H1 (cell line): Measurements from ENCODE around the gene GXYLT2. TPM values are rescaled to one million over a fixed set of nuclear protein-coding genes. Genes with fewer than 3 reads are reported as not detected.

ENCODE experiments used
- CTCF ChIA-PET: fragments of 300-600 bp; sonication (Branson Sonifier 250); formaldehyde crosslinking; loops from one replicate; lab custom pipeline; 2021; ENCODE audit not compliant: partially characterized antibody; lab: Charles Lee
- POLR2A ChIA-PET: fragments of 300-600 bp; sonication (Branson Sonifier 250); formaldehyde crosslinking; loops from one replicate; lab custom pipeline; 2021; ENCODE audit warnings: inconsistent platforms; ENCODE audit not compliant: partially characterized antibody; lab: Charles Lee
- DNase-seq, 2 experiments: peaks; one replicate each; pipeline versions ENCODE4 v3.0.0 to v3.0.0-alpha.2; 2010 to 2022; ENCODE audit warnings: low spot score in 2 of 2, low read depth in 1 of 2, mixed read lengths in 1 of 2
- FAIRE-seq: peaks from 2 replicates; lab custom pipeline; 2011; peaks lifted over from hg19 to GRCh38; lab: Jason Lieb, UNC
- H2AFZ ChIP-seq: 2 replicates; pipeline ENCODE4 v1.8.1; 2012; ENCODE audit warnings: low read length, inconsistent platforms
- H2AK5ac ChIP-seq: 2 replicates; pipeline ENCODE4 v1.6.1; 2013; ENCODE audit warnings: low read depth, low read length
- H2BK120ac ChIP-seq: replicated peaks from 2 replicates; pipeline ENCODE3; 2013; ENCODE audit warnings: low read depth, low read length, inconsistent platforms
- H2BK12ac ChIP-seq: 2 replicates; pipeline ENCODE4 v1.6.1; 2013; ENCODE audit warnings: low read depth, low read length
- H2BK15ac ChIP-seq: 2 replicates; pipeline ENCODE4 v1.6.1; 2013; ENCODE audit warnings: low read length
- H2BK20ac ChIP-seq: 2 replicates; pipeline ENCODE4 v1.6.1; 2013; ENCODE audit warnings: low read length
- H2BK5ac ChIP-seq: 2 replicates; pipeline ENCODE4 v1.6.1; 2013; ENCODE audit warnings: low read depth, low read length
- H3K14ac ChIP-seq: 2 replicates; pipeline ENCODE4 v1.6.1; 2013; ENCODE audit warnings: inconsistent platforms; ENCODE audit not compliant: insufficient read length
- H3K18ac ChIP-seq: 2 replicates; pipeline ENCODE4 v1.6.1; 2013; ENCODE audit warnings: low read length; ENCODE audit errors: extremely low read depth
- H3K23ac ChIP-seq: 2 replicates; pipeline ENCODE4 v1.6.1; 2013; ENCODE audit warnings: inconsistent platforms; ENCODE audit not compliant: insufficient read length
- H3K23me2 ChIP-seq: 2 replicates; pipeline ENCODE4 v1.6.1; 2013; ENCODE audit warnings: low read depth, low read length
- H3K27ac ChIP-seq: 2 replicates; pipeline ENCODE4 v1.6.1; 2011; ENCODE audit warnings: low read depth, low read length, inconsistent platforms
- H3K27me3 ChIP-seq, 4 experiments: replicated peaks in 1 of 4; 1 replicate in 1 of 4; 2 replicates in 3 of 4; pipeline versions ENCODE4 v1.6.1 to v1.8.1; 2011 to 2013; ENCODE audit warnings: low read length in 3 of 4, mild to moderate bottlenecking in 3 of 4, inconsistent platforms in 2 of 4, mixed read lengths in 2 of 4, moderate library complexity in 1 of 4; ENCODE audit not compliant: control insufficient read depth in 3 of 4, insufficient read depth in 3 of 4; ENCODE audit errors: extremely low read depth in 1 of 4
- H3K36me3 ChIP-seq, 4 experiments: 2 replicates each; pipeline versions ENCODE4 v1.6.1 to v1.8.1; 2011 to 2013; ENCODE audit warnings: mild to moderate bottlenecking in 4 of 4, low read length in 3 of 4, moderate library complexity in 2 of 4, control low read depth in 1 of 4, inconsistent platforms in 1 of 4; ENCODE audit not compliant: insufficient read depth in 4 of 4, control insufficient read depth in 2 of 4
- H3K4ac ChIP-seq: replicated peaks from 2 replicates; pipeline ENCODE3; 2013; ENCODE audit warnings: low read length, low read depth, mixed read lengths, inconsistent platforms; ENCODE audit not compliant: insufficient read length
- H3K4me1 ChIP-seq, 4 experiments: replicated peaks in 1 of 4; 1 replicate in 1 of 4; 2 replicates in 3 of 4; pipeline versions ENCODE4 v1.6.1 to v1.8.1; 2011 to 2013; ENCODE audit warnings: low read length in 3 of 4, inconsistent platforms in 2 of 4, mixed read lengths in 1 of 4; ENCODE audit not compliant: insufficient read depth in 4 of 4, control insufficient read depth in 3 of 4
- H3K4me2 ChIP-seq, 2 experiments: 2 replicates each; pipeline versions ENCODE4 v1.6.1 to v1.8.1; 2011 to 2013; ENCODE audit warnings: low read depth in 2 of 2, low read length in 2 of 2, control low read depth in 1 of 2, inconsistent platforms in 1 of 2, mild to moderate bottlenecking in 1 of 2; ENCODE audit not compliant: insufficient read depth in 1 of 2
- H3K4me3 ChIP-seq, 4 experiments: fragments of 200-600, 300-600 bp in 1 of 4; sonication (generic), shearing (Covaris generic), sonication (Bioruptor Twin) in 1 of 4; 2 replicates each; pipeline versions ENCODE4 v1.5.1 to v1.8.1; 2011 to 2016; ENCODE audit warnings: low read length in 4 of 4, low read depth in 3 of 4, control low read depth in 2 of 4, inconsistent platforms in 2 of 4, mild to moderate bottlenecking in 2 of 4, mixed read lengths in 1 of 4, moderate library complexity in 1 of 4; ENCODE audit not compliant: insufficient read depth in 2 of 4; ENCODE audit errors: extremely low read depth in 1 of 4
- H3K56ac ChIP-seq: replicated peaks from 2 replicates; pipeline ENCODE3; 2013; ENCODE audit warnings: low read depth, mild to moderate bottlenecking, mixed read lengths, low read length, inconsistent platforms; ENCODE audit not compliant: insufficient read length
- H3K79me1 ChIP-seq: 2 replicates; pipeline ENCODE4 v1.6.1; 2013; ENCODE audit warnings: low read depth, low read length, control low read depth
- H3K79me2 ChIP-seq, 2 experiments: 2 replicates each; pipeline versions ENCODE4 v1.6.1 to v1.8.1; 2012 to 2013; ENCODE audit warnings: low read length in 2 of 2, mild to moderate bottlenecking in 2 of 2, inconsistent platforms in 1 of 2; ENCODE audit not compliant: insufficient read depth in 2 of 2, control insufficient read depth in 1 of 2
- H3K9ac ChIP-seq, 4 experiments: replicated peaks in 1 of 4; 1 replicate in 1 of 4; 2 replicates in 3 of 4; pipeline versions ENCODE4 v1.6.1 to v1.8.1; 2011 to 2013; ENCODE audit warnings: low read depth in 3 of 4, low read length in 3 of 4, control low read depth in 2 of 4, mild to moderate bottlenecking in 2 of 4, moderate library complexity in 2 of 4, inconsistent platforms in 1 of 4; ENCODE audit errors: extremely low read depth in 1 of 4
- H3K9me3 ChIP-seq, 2 experiments: 2 replicates each; pipeline versions ENCODE4 v1.6.1 to v1.8.1; 2012 to 2013; ENCODE audit warnings: mild to moderate bottlenecking in 2 of 2, moderate library complexity in 2 of 2, control low read depth in 1 of 2, inconsistent platforms in 1 of 2, low read depth in 1 of 2, low read length in 1 of 2, mixed read lengths in 1 of 2; ENCODE audit not compliant: insufficient read depth in 2 of 2
- H4K20me1 ChIP-seq, 2 experiments: replicated peaks in 1 of 2; 2 replicates each; pipeline versions ENCODE3 to v1.8.1; 2011 to 2013; ENCODE audit warnings: inconsistent platforms in 2 of 2, low read length in 2 of 2, mild to moderate bottlenecking in 1 of 2; ENCODE audit not compliant: insufficient read depth in 2 of 2, control insufficient read depth in 1 of 2
- H4K5ac ChIP-seq: 2 replicates; pipeline ENCODE4 v1.6.1; 2013; ENCODE audit warnings: low read length, low read depth, mixed read lengths, inconsistent platforms; ENCODE audit not compliant: insufficient read length
- H4K8ac ChIP-seq: 2 replicates; pipeline ENCODE4 v1.8.0; 2013; ENCODE audit warnings: mild to moderate bottlenecking, moderate library complexity, low read length, inconsistent platforms; ENCODE audit not compliant: insufficient read depth; ENCODE audit errors: extremely low read depth
- H4K91ac ChIP-seq: replicated peaks from 2 replicates; pipeline ENCODE3; 2013; ENCODE audit warnings: low read length, mixed read lengths, inconsistent platforms; ENCODE audit not compliant: insufficient read length
- ATF2 ChIP-seq: IDR thresholded peaks from 2 replicates; pipeline ENCODE4 v1.6.1; 2012; ENCODE audit warnings: low read length, inconsistent platforms
- ATF3 ChIP-seq: IDR thresholded peaks from 2 replicates; pipeline ENCODE4 v1.6.1; 2011; ENCODE audit warnings: low read depth, mild to moderate bottlenecking, low read length; ENCODE audit not compliant: insufficient read depth
- CHD2 ChIP-seq: IDR thresholded peaks from 2 replicates; pipeline ENCODE4 v1.6.1; 2012; ENCODE audit warnings: low read length, improper control_type of control experiment
- CTBP2 ChIP-seq: IDR thresholded peaks from 2 replicates; pipeline ENCODE4 v1.7.0; 2011; ENCODE audit warnings: borderline replicate concordance, mild to moderate bottlenecking, moderate library complexity, mixed read lengths, low read length; ENCODE audit not compliant: insufficient read depth, insufficient read length
- FOSL1 ChIP-seq: IDR thresholded peaks from 2 replicates; pipeline ENCODE4 v1.6.1; 2011; ENCODE audit warnings: mild to moderate bottlenecking, low read depth, low read length, moderate library complexity; ENCODE audit not compliant: insufficient read depth
- MAFK ChIP-seq: IDR thresholded peaks from 2 replicates; pipeline ENCODE4 v1.6.1; 2012; ENCODE audit warnings: low read depth, mild to moderate bottlenecking, improper control_type of control experiment, low read length
- SAP30 ChIP-seq: fragments of 300-600 bp; sonication (generic); IDR thresholded peaks from 2 replicates; pipeline ENCODE4 v1.7.1; 2012; ENCODE audit warnings: low read length, moderate library complexity, mild to moderate bottlenecking, inconsistent platforms; ENCODE audit not compliant: insufficient read depth, insufficient replicate concordance
- SIRT6 ChIP-seq: IDR thresholded peaks from one replicate; pipeline ENCODE4 v1.7.1; 2012; ENCODE audit warnings: low read length, inconsistent platforms
- SRF ChIP-seq: IDR thresholded peaks from 2 replicates; pipeline ENCODE4 v1.6.1; 2011; ENCODE audit warnings: mild to moderate bottlenecking, low read depth, low read length, moderate library complexity
- TBP ChIP-seq: IDR thresholded peaks from 2 replicates; pipeline ENCODE4 v1.6.1; 2011; ENCODE audit warnings: low read depth, low read length, improper control_type of control experiment
- TEAD4 ChIP-seq: IDR thresholded peaks from 2 replicates; pipeline ENCODE4 v1.6.1; 2012; ENCODE audit warnings: low read depth, low read length, inconsistent platforms, mixed read lengths
- WGBS, 2 experiments: shearing (Covaris generic) in 1 of 2; methylation state at CpG; one replicate each; pipeline versions ENCODE4 v1.1.6 to v1.1.7; 2013 to 2015; ENCODE audit warnings: low lambda C conversion rate in 2 of 2, mixed read lengths in 2 of 2, inconsistent platforms in 1 of 2, low coverage in 1 of 2, missing lambda C conversion rate in 1 of 2; ENCODE audit not compliant: insufficient replicate concordance in 2 of 2, insufficient coverage in 1 of 2, insufficient read length in 1 of 2; ENCODE audit errors: extremely low coverage in 1 of 2, missing lambda C conversion rate in 1 of 2; 5-methylcytosine and 5-hydroxymethylcytosine counted together
- polyA plus RNA-seq, 7 experiments: library from polyadenylated mRNA; depleted of rRNA in 3 of 7; stranded (reverse) in 5 of 7; unstranded in 2 of 7; fragments of >200 nt in 5 of 7; fragments of 200-250 nt in 2 of 7; gene quantifications; 1 replicate in 5 of 7; 2 replicates in 1 of 7; 4 replicates in 1 of 7; pipeline versions ENCODE4 v1.2.1 to v1.2.3, GENCODE V29; 2011 to 2013; ENCODE audit warnings: missing spikeins in 2 of 7, mixed read lengths in 2 of 7
- total RNA-seq: library from RNA; stranded (reverse); fragmentation: NEBNext Ultra II Directional; extraction: Animal tissue kit (Norgen Biotek cat#: 25700); gene quantifications from 2 replicates; pipeline ENCODE4 v1.2.1, GENCODE V29; 2021

Gene GXYLT2
- total and polyA plus RNA-seq, 2 of the 8 experiments (the other 6 are each of a cell fraction or from before 2014, with no cell fraction given): 1.8 to 5.6 TPM

DNA sequence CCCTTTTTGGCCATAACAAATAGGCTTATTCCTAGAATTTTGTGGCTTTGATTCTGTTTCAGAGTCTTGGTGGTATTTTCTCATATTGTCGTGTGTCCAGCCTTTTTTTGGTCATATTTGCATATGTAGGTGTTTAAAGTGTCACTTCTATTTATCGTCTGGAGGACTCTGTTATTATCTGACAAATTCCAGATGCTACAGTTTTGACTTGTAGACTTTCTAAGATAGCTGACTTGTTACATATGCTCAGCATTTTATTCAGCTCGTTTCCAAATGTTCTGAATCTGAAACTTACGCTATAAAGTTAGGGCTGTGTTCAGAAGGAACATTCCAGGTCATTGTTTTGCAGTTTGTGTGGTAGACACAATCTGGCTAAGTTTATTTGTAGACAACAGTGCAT, 110.6 kb downstream of the GXYLT2 start:
- POLR2A ChIA-PET: interaction anchor here (1.0 to 3.8 kb wide), 4 partner anchors 12 to 53 kb away, joined by 3 to 16 read pairs (median 3); no protein-coding TSS in a partner anchor
- WGBS, 2 experiments: 61% methylated on average over 4 of the region's 4 CpGs; no CpG with 5 or more reads in 1 of the 2 experiments
- no peak overlapping the region for H2BK12ac ChIP-seq
- no peak overlapping the region for H2AK5ac ChIP-seq
- peak overlapping the region in 1 of 4 experiments; percentile 44; a peak in 2 of 7 replicates for H3K9ac ChIP-seq
- H3K4me2 ChIP-seq: peak overlapping the region; percentile 78 to 87
- no peak overlapping the region for H2BK5ac ChIP-seq
- H3K23ac ChIP-seq: no peak overlapping the region
- CTCF ChIA-PET: interaction anchor here (1.3 to 3.5 kb wide), 6 partner anchors 11 to 58 kb away, joined by 3 to 13 read pairs (median 8); no protein-coding TSS in a partner anchor
- no peak overlapping the region for H3K56ac ChIP-seq
- FAIRE-seq (no peak), DNase-seq (no peak)
- no peak overlapping the region for H2BK15ac ChIP-seq
- peaks cover 51 to 63% of the 10 kb centered on the region in 2 experiments for H3K79me2 ChIP-seq
- H4K20me1 ChIP-seq: peaks cover 21 to 24% of the 10 kb centered on the region in 2 experiments
- no peaks in the 10 kb centered on the region for H3K27me3 ChIP-seq
- H3K23me2 ChIP-seq: 0 out of 2 replicates have a peak, but pooled peaks cover 4% of the 10 kb centered on the region
- H3K18ac ChIP-seq: no peak overlapping the region
- H3K4me1 ChIP-seq: peaks cover 0 to 6% (median 2%) of the 10 kb centered on the region in 4 experiments; a peak in 5 of 7 replicates
- H2AFZ ChIP-seq: no peak overlapping the region
- H3K27ac ChIP-seq: no peak overlapping the region
- no peak overlapping the region for H3K4ac ChIP-seq
- H4K91ac ChIP-seq: no peak overlapping the region
- no peak overlapping the region for H2BK120ac ChIP-seq
- peaks cover 6 to 49% (median 12%) of the 10 kb centered on the region in 4 experiments; a peak in 5 of 8 replicates for H3K36me3 ChIP-seq
- H3K14ac ChIP-seq: no peak overlapping the region
- no peaks in the 10 kb centered on the region for H3K79me1 ChIP-seq
- H2BK20ac ChIP-seq: no peak overlapping the region
- H3K9me3 ChIP-seq: no peaks in the 10 kb centered on the region
- no peak overlapping the region for H4K8ac ChIP-seq
- H3K4me3 ChIP-seq: peak overlapping the region; percentile 89 to 100 (median 95); a peak in 7 of 8 replicates
- no peak overlapping the region for H4K5ac ChIP-seq
- TF ChIP-seq CHD2 (no peak), SAP30 (no peak), TBP (no peak), ATF2 (no peak), SIRT6 (no peak), CTBP2 (no peak), TEAD4 (no peak), ATF3 (no peak), MAFK (no peak), FOSL1 (no peak), SRF (no peak)
